Measurements from ENCODE around the gene GZMM. TPM values are rescaled to one million over a fixed set of nuclear protein-coding genes. Genes with fewer than 3 reads are reported as not detected.

GZMM gene
- total RNA-seq, 1 donor from 2014 or later, result not detected

- TF ChIP-seq CTCF (IDR thresholded peaks at IDR 0.05), result no peak
- Mint-ChIP-seq H3K4me1 (ENCODE audit: unreplicated experiment) (peaks cover 40% of the 10 kb centered on the region), H3K36me3 (ENCODE audit: unreplicated experiment) (no peaks in the 10 kb centered on the region), H3K9me3 (ENCODE audit: unreplicated experiment) (no peaks in the 10 kb centered on the region), H3K27ac (ENCODE audit: unreplicated experiment) (peak overlapping the region; percentile 74), H3K4me3 (ENCODE audit: unreplicated experiment) (no peak overlapping the region), H3K27me3 (ENCODE audit: unreplicated experiment) (no peaks in the 10 kb centered on the region)
- DNase-seq (ENCODE audit: extremely low spot score, unreplicated experiment), result no peak
These were observed 33.0 kb downstream of the GZMM start for GRCh38 chr19:576768-577438.

GRCh38 chr19:577439-578392 is 33.9 kb downstream of the GZMM start:
- H3K27ac Mint-ChIP-seq (ENCODE audit: unreplicated experiment), result no peak overlapping the region
- peaks cover 1% of the 10 kb centered on the region for H3K36me3 Mint-ChIP-seq (ENCODE audit: unreplicated experiment)
- no peak for TF ChIP-seq CTCF (IDR thresholded peaks at IDR 0.05)
- no peaks in the 10 kb centered on the region for H3K27me3 Mint-ChIP-seq (ENCODE audit: unreplicated experiment)
- H3K9me3 Mint-ChIP-seq (ENCODE audit: unreplicated experiment), result no peaks in the 10 kb centered on the region
- no peak for DNase-seq (ENCODE audit: extremely low spot score, unreplicated experiment)
- H3K4me3 Mint-ChIP-seq (ENCODE audit: unreplicated experiment), result no peak overlapping the region
- H3K4me1 Mint-ChIP-seq (ENCODE audit: unreplicated experiment), result peaks cover 37% of the 10 kb centered on the region

- H3K36me3 Mint-ChIP-seq (ENCODE audit: unreplicated experiment), result peaks cover 6% of the 10 kb centered on the region
- H3K27me3 Mint-ChIP-seq (ENCODE audit: unreplicated experiment), result no peaks in the 10 kb centered on the region
- H3K4me3 Mint-ChIP-seq (ENCODE audit: unreplicated experiment), result no peak overlapping the region
- H3K9me3 Mint-ChIP-seq (ENCODE audit: unreplicated experiment), result no peaks in the 10 kb centered on the region
- DNase-seq (ENCODE audit: extremely low spot score, unreplicated experiment), result no peak
- no peak overlapping the region for H3K27ac Mint-ChIP-seq (ENCODE audit: unreplicated experiment)
- TF ChIP-seq CTCF (IDR thresholded peaks at IDR 0.05), result no peak
- peaks cover 35% of the 10 kb centered on the region for H3K4me1 Mint-ChIP-seq (ENCODE audit: unreplicated experiment)
These were observed 35.4 kb downstream of the GZMM start for GRCh38 chr19:579111-579841.

GRCh38 chr19:579842-580155 is 35.9 kb downstream of the GZMM start:
- no peaks in the 10 kb centered on the region for H3K9me3 Mint-ChIP-seq (ENCODE audit: unreplicated experiment)
- H3K4me1 Mint-ChIP-seq (ENCODE audit: unreplicated experiment), result peaks cover 30% of the 10 kb centered on the region
- no peak for DNase-seq (ENCODE audit: extremely low spot score, unreplicated experiment)
- no peak overlapping the region for H3K4me3 Mint-ChIP-seq (ENCODE audit: unreplicated experiment)
- H3K36me3 Mint-ChIP-seq (ENCODE audit: unreplicated experiment), result peaks cover 6% of the 10 kb centered on the region
- no peak for TF ChIP-seq CTCF (IDR thresholded peaks at IDR 0.05)
- H3K27ac Mint-ChIP-seq (ENCODE audit: unreplicated experiment), result no peak overlapping the region
- no peaks in the 10 kb centered on the region for H3K27me3 Mint-ChIP-seq (ENCODE audit: unreplicated experiment)
